ENCODE data around the gene STT3B.
"Not testable (repeated sequence)": the region's sequence is repeated elsewhere in the genome, so short reads cannot be mapped to it uniquely, and the experiment has no call there.

The STT3B gene

DNA sequence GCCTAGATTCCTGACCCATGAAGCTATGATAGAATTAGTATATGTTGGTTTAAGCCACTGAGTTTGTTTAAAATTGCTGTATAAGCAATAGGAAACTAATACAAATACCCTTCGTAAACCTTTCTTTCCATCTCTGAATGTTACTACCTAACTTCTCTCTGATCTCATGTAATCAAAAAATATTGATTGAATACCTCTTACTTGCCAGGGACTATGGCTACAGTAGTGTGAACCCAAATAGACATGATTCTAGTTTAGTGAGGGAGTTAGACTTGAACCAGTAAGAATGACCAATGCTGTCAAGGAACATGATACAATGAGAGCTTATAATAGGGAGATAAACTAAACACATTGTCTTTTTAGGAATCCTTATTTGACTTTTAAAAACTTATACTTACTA lies 19.4 kb downstream of the STT3B start:
- DNase-seq = no peak

DNA sequence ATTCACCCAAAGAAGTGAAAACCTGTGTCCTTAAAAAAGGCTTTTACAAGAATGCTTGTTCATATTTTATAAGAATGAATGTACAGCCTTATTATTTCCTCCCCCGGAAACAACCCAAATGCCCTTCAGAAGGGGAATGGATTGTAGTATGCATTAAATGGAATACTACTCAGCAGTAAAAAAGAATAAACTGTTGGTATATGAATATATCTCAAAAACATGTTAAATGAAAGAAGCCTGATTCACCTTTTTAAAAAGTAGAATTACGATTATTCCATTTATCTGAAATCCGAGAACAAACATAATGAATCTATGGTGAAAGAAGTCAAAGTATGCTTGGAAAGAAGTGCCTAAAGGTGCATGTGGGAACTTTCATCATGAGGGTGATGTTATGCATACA lies 20.5 kb downstream of the STT3B start:
- DNase-seq = no peak

DNA sequence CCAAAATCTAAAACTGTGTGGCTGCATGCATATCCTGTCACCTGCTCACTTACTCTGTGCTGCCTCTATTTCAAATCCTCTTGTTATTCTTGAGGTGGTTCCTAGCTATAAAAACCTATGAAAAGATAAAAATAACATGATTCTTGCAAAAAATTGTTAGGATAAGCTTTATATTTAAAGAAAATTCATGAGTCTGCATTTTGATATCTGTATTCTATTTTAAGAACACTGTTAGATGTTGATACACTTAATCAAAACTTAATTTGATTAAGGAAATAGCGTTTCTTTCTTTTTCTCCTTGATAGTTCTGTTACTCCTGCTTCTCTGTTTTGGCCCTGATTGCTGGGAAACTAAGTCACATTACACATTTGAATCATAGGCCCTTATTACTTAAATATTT lies 22.5 kb downstream of the STT3B start:
- no peak for DNase-seq

DNA sequence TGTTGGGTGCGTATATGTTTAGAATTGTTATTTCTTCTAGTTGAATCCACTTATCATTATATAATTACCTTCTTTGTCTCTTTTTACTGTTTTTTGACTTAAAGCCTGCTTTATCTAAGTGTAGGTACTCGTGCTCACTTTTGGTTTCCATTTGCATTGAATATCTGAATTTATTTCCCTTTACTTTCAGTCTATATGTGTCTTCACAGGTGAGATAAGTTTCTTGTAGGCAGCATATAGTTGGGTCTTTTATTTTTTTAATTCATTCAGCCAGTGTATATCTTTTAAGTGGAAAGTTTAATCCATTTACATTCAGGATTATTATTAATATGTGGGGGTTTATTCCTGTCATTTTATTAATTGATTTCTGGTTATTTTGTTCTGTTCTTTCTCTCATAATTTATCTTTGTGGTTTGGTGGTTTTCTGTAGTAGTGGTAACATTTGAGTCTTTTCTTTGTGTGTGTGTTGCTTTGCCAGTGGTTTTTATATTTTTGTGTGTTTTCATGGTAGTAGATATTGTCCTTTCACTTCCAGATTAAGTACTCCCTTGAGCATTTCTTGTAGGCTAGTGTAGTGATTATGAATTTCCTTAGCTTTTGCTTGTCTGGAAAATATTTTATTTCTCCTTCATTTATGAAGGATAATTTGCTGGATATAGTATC lies 27.3 kb downstream of the STT3B start:
- DNase-seq = no peak

DNA sequence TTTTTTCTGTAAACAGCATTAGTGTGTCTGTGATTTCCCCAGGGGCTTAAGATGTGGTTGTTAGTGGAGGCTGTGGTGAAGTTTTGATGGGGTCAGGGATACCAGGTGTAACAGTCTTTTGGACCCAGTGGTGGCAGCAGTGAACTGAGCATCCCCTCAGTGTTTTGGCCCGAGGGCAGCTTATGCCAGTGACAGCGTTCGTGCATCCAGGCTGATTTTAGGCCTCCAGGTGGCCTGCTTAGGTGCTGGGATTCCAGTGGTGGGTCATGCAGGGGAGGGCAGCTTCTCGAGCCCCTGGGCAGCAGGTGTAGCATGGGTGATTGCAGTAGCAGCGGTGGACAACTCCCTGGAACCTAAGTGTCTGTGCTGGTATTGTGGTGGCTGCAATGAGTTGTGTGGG lies 29.2 kb downstream of the STT3B start:
- no peak for DNase-seq

DNA sequence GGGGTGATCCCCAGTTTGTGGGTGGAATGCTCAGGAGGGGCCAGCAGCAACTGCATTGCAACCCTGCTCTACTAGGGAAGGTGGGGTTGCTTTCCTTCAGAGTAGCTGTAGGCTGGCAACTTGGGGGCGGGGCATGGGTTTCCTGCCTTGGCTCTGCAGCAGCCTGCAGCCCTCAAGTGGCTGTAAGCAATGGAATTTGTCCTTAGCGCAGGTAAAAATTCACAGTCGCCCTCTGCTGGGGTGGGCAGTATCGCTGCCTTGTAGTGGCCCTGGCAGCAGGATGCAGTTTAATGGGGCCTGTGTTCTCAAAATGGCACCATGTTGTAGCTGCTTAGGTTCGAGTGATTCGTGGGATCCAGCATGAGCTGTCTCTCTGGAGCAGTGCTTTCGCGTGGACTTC lies 29.8 kb downstream of the STT3B start:
- DNase-seq = no peak

DNA sequence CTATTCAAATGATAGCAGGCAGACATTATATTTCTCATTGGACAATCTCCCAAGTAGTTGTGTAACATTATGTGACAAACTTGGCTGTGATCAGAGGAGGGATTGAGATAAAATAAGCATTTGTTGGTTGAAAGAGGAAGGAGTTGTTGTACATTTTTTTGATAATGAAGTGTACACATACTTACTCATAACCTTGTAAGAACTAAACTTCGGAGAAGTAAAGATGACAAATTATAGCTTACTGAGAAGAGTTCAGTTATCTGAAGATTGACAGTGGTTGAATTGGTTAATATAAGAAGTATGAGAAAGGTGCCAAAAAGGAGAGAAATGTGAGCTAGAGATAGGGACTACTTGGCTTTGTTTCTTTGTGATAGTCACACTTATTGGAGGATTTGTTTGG lies 32.6 kb downstream of the STT3B start:
- DNase-seq = no peak

DNA sequence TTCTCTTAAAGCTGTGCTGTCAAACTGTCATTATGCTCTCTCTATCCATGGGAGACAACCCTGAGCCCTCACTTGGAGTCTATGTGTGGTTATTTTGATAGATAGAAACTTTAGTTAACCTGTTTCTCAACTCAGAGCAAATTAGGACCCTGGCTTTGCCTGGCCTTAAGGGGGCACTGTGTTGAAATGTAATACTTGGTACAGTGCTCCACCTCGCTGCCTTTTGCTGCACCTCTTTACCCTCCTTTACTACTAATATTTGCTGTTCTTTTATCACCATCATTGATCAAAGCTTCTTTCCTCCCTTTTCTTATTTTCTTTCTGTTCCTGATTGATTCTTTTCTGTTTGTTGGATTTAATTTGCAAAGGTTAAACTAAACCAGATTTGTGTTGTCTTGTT lies 34.3 kb downstream of the STT3B start:
- no peak for DNase-seq

DNA sequence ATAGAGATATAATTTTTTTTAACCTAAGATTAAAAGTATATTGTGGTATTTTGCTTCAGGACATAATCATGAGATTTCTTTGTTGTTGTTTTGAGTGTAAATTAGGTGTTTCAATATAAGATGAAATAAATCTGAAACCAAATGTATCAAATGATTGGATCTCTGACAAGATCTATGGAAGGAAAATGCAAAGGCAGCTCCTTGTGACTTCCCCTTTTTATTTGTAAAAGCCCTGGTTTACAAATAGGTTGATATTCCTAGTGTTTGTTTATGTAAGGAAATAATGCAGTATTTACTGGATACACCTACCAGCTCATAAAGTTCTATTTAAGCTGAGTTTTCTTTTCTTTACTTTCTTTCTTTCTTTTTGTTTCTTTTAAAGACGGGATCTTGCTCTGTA lies 35.9 kb downstream of the STT3B start:
- DNase-seq = no peak

DNA sequence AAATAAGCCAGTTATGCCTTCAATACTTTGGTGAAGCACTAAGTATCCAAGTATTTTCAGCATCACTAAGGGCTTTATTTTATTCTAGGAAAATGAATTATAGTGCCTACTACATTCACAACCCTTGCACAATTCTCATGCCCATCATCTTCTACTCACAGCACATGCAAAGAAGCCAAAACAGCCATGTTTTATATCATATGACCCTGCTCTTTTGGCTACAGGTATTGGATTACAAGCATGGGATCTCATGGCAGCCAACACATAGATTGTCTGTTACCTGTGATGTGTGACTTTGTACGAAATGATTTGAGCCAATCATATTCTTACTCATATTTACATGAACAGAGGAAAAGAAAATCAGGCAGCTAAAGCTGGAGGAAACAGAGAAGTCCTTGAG lies 38.6 kb downstream of the STT3B start:
- DNase-seq = no peak

DNA sequence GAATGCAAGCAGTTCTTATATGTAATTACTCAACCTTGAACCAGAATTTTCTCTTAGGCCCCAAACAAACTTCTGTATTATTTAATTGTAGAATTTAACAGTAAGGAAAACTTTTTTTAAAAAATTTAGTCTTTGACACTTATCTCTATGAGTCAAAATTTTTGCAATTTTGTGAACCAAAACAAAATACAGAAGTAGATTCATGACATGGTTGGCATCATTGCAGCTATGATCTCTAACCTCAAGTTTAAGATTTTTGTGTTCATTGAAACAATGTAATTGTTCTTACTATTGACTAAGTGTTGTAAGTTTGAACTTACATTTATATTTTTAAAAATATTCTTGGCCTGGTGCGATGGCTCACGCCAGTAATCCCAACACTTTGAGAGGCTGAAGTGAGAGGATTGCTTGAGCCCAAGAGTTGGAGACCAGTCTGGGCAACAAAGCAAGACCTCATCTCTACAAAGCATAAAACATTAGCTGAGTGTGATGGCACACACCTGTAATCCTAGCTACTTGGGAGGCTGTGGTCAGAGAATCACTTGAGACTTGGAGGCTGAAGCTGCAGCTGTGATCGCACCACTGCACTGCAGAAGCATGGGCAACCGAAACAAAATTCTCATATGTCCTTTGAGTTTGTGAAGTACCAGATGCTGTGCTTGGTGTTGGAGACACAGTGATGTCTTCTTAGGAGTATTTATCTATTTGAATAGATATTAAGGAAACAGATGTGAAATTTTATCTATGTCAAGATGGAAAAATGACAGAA lies 39.7 kb downstream of the STT3B start:
- DNase-seq = no peak

DNA sequence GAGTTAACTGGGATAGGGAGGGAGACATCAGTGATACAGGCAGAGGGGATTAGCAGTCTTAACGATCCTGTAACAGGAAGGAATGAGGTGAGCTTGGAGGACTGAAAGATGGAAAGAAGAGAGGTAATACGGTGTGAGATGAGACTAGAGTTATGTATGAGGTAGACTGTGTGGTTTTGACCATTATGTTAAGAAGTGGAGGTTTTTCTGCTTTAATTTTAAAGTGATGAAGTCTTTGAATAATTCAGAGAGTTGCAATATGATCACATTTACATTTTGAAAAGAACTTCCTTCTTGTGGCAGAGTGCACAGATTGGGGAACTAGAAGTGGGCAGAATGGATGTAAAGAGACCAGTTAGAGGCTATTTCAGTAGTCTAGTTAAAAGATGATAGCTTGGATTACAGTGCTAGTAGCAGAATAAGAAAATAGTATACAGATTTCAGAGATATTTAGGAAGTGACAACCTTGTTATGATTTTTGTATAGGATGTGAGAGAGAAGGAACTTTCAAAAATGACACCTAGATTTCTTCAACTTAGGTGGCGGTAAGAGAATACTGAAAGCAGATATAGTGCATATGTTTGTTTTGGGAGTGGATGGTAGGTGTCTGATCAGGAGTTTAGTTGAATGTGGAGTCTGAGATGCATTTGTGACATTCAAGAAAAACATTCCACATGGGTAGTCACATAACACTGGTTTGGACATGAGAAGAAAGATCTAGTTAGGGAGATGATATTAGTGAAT lies 40.5 kb downstream of the STT3B start:
- no peak for DNase-seq

DNA sequence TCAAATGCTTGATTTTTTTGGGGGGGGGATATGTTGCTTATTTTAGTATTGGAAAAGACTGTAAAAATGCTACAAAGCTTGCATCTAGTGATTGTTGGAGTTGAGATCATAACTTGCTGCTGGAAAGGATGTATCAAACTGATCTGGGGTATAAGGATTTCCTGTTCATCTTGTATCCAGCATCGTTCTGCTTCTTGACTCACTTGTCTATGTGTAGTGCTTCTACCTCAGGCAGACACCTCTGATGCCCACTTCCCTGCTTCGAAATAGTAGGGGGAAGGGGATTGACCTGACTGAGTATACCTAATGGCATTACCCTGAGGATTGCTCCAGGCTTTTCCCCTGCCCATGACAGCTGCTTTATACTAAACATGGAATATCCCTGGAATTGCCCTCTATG lies 42.7 kb downstream of the STT3B start:
- no peak for DNase-seq

DNA sequence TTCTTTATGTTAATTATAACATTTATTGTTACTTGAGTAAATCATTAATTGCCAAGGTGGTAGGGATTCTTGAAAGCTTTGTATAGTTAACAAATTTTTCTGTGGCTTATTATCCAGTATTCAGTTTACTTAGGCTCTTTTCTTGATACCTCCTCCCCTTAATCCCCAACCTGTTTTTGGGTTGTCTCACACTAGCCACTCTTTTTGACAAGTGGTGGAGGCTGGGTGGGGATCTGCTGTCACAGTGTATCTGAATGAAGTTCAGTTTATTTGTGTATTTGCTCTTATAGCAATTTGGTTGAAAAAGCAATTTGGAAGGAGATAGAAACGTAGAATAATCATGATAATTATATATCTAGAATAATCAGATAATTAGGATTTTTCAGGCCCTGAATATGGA lies 43.8 kb downstream of the STT3B start:
- no peak for DNase-seq

DNA sequence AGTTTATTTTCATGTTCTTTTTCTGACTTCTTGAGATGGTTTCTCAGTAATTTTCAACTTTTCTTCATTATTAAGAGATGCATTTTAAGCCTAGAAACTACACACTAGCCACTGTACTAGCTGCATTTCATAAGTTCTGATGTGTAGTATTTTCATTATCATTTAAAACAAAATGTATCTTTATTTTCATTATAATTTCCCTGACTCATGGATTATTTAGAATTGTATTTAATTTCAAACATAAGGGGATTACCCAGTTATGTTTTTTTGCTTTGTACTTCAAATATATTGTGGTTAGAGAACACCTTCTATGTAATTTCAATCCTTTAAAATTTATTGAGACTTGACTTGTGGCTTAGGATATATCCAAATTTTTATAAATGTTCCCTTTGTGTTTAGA lies 44.5 kb downstream of the STT3B start:
- DNase-seq = no peak

DNA sequence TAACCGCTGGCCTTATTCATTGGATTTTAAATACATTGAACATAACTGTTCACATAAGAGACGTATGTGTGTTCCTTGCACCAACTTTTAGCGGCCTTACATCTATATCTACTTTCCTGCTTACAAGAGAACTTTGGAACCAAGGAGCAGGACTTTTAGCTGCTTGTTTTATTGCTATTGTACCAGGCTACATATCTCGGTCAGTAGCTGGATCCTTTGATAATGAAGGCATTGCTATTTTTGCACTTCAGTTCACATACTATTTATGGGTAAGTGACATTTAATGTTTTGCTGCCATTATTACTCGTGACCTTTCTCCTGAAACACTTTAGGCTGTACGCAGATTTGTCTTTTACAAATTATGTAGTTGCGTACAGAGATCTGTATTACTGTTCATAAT lies 47.1 kb downstream of the STT3B start:
- no peak for DNase-seq

DNA sequence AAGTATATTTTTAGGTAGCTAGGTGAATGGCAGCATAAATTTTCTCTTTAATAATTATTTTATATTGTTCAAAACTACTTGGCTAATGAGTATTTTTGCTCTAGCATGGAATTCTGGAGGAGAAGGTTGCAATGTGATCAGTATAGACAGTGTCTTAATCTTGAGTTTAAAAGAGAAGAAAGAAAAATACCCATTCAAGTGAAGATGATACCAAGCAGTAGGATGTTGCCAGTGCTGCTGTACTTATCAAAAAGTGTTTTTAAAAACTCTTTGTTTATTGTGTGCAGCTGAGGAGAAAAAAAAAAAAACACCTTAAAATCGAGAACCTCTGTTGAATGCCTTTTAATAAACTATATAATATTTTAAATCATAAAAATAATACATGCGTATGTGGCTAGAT lies 47.9 kb downstream of the STT3B start:
- DNase-seq = no peak

DNA sequence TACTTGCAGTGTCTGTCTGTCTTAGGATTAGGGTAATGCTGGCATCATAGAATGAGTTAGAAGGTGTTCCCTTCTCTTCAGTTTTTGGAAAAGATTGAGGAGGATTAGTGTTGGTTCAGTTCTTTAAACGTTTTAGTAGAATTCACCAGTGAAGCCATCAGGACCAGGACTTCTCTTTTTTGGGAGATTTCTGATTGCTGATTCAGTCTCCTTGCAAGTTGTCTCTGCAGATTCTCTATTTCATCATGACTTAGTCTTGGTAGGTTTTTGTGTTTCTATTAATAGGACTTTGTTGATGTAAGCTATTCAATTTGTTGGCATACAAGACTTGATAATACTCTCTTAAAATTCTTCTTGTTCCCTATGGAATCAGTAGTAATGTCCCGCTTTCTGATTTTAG lies 48.9 kb downstream of the STT3B start:
- no peak for DNase-seq

DNA sequence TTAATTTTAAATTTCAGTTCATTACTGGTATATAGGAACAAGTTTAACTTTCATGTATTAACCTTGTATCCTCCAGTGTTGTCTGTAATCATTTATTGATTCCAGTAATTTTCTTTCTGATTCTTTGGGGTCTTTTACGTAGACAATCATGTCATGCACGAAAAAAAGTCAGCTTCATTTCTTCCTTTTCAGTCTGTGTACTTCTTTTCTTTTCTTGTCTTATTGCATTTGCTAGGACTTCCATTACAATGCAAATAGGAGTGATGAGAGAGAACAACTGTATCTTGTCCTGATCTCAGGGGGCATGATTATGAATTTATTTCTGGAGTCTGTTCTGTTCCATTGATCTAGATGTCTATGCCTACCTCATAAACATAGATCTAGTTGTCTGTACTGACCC lies 56.5 kb downstream of the STT3B start:
- no peak for DNase-seq

DNA sequence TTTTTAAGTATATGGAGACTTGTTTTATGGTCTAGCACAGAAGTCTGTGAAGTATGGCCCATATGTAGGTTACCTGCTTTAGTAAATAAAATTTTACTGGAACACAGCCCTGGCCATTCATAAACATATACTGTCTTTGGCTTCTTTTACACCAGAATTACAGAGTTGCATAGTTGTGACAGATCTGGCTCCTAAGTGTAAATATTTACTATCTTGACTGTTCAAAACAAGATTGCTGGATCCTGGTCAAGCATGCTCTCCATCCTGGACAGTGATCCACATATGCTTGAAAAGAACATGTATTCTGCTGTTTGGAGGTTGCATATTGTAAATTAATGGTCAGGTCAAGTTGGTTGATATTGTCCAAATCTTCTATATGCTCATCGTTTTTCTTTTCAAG lies 57.9 kb downstream of the STT3B start:
- DNase-seq = no peak

DNA sequence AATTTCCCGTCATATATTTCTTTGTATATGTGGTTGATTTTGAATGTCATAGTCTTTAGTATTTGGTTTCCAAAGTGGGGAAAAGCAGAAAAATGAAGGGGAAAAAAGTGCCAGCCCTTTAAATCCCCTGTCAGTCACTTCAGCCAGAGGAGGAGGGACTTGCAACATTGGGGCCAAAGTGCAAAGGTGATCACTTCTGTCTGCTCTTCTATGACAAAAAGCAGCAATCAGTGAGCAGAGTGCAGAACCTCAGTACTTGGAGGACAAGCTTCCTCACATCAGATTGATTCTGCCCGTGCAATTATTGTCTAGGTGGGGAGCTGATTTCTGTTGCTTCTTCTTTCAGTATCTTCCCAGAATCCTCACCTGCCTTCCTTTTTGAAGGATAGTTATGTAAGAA lies 60.0 kb downstream of the STT3B start:
- no peak for DNase-seq

DNA sequence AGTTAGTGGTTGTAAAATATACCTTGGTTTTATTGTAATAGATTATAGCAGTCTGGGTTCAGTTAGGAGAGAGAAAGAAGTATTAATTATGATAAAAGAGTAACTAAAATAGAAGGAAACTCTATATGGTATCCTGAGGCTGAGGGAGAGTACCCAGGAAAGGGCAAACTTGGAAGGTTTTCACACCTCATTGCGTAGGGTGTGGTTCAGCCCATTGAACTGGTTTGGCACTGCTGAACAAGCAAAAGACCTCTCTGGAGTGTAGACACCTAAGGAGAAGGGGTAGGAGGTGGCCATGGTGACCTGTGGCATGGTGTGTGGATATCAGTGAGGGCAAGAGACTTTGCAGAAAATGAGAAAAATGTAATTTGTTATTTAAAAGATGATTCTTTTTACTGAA lies 63.5 kb downstream of the STT3B start:
- DNase-seq = no peak

DNA sequence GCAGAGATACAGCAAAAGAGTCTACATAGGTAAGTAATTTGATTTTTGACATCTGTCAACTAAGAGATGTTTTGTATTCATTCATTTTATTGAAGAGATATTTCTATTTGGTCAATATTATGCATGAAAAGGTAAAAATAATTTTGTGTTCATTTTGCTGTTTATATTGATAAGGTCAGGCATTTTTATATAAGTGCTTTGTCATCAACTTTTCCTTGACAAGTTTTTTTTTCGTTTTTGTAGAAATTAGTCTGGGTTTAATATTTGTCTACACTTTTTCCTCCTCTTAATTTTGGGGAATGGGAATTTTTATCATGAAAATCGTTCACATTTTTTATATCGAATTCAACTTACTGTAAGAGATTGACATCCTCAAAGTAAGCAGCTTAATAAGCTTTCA lies 67.7 kb downstream of the STT3B start:
- DNase-seq = no peak

DNA sequence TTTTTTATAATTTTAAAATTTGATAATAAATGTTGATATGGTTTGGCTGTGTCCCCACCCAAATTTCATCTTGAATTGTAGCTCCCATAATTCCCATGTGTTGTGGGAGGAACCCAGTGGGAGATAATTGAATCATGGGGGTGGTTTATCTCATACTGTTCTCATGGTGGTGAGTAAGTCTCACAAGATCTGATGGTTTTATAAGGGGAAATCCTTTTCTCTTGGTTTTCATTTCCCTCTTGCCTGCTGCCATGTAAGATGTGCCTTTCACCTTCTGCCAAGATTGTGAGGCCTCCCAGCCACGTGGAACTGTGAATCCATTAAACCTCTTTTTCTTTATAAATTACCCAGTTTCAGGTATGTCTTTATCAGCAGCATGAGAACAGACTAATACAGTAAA lies 72.6 kb downstream of the STT3B start:
- DNase-seq = not testable (repeated sequence)
